OCI-LY1 (cell line): ENCODE results near the gene FARS2.
A peak's percentile ranks its signal among the peaks of the same experiment; 100 is the strongest.
"Not testable (repeated sequence)": the region's sequence is repeated elsewhere in the genome, so short reads cannot be mapped to it uniquely, and the experiment has no call there.

ENCODE experiments used
- H2AFZ ChIP-seq: fragments of 200-600 bp; sonication (generic), shearing (Covaris generic); 2 replicates; pipeline ENCODE4 v1.6.0; 2014; ENCODE audit warnings: antibody characterized with exemption, mild to moderate bottlenecking, low read length
- H3F3A ChIP-seq: fragments of 200-600 bp; sonication (generic), shearing (Covaris generic); 2 replicates; pipeline ENCODE4 v1.6.0; 2014; ENCODE audit warnings: mild to moderate bottlenecking, antibody characterized with exemption, low read length, moderate library complexity; ENCODE audit not compliant: insufficient read depth
- H3K27ac ChIP-seq: fragments of 200-600 bp; sonication (generic); 2 replicates; pipeline ENCODE4 v1.5.1; 2014; ENCODE audit warnings: low read length, mixed run types, mild to moderate bottlenecking, low read depth; ENCODE audit not compliant: poor library complexity, severe bottlenecking
- H3K27me3 ChIP-seq: fragments of 200-600 bp; sonication (generic); 2 replicates; pipeline ENCODE4 v1.6.0; 2014; ENCODE audit warnings: antibody characterized with exemption, mild to moderate bottlenecking, low read length, moderate library complexity; ENCODE audit not compliant: insufficient read depth
- H3K36me3 ChIP-seq: fragments of 200-600 bp; sonication (generic); 2 replicates; pipeline ENCODE4 v1.6.1; 2014; ENCODE audit warnings: mild to moderate bottlenecking, antibody characterized with exemption, low read length, moderate library complexity, mixed read lengths; ENCODE audit not compliant: insufficient read depth
- H3K4me1 ChIP-seq: fragments of 200-600 bp; sonication (generic); 2 replicates; pipeline ENCODE4 v1.5.1; 2014; ENCODE audit warnings: mild to moderate bottlenecking, low read length, moderate library complexity; ENCODE audit not compliant: insufficient read depth, severe bottlenecking
- H3K4me2 ChIP-seq: fragments of 200-600 bp; sonication (generic), shearing (Covaris generic); 2 replicates; pipeline ENCODE4 v1.6.1; 2014; ENCODE audit warnings: low read length
- H3K4me3 ChIP-seq: fragments of 200-600 bp; sonication (generic); 2 replicates; pipeline ENCODE4 v1.5.1; 2014; ENCODE audit warnings: low read length, low read depth, mild to moderate bottlenecking, mixed read lengths; ENCODE audit not compliant: poor library complexity, severe bottlenecking
- H3K79me2 ChIP-seq: fragments of 200-600 bp; shearing (Covaris generic); 2 replicates; pipeline ENCODE4 v1.6.1; 2016; ENCODE audit warnings: mixed run types, low read length, mixed read lengths; ENCODE audit not compliant: insufficient read depth
- H3K9ac ChIP-seq: fragments of 200-600 bp; sonication (generic), shearing (Covaris generic); 2 replicates; pipeline ENCODE4 v1.6.1; 2014; ENCODE audit warnings: mild to moderate bottlenecking, low read length, mixed read lengths
- H3K9me2 ChIP-seq: fragments of 200-600 bp; sonication (generic), shearing (Covaris generic); 2 replicates; pipeline ENCODE4 v1.6.1; 2014; ENCODE audit warnings: low read depth, mild to moderate bottlenecking, low read length, mixed read lengths
- H3K9me3 ChIP-seq: fragments of 200-600 bp; shearing (Covaris generic); 2 replicates; pipeline ENCODE4 v1.6.1; 2014; ENCODE audit warnings: low read length, mixed read lengths
- H4K20me1 ChIP-seq: fragments of 200-600 bp; sonication (generic), shearing (Covaris generic); 2 replicates; pipeline ENCODE4 v1.6.0; 2016; ENCODE audit warnings: mild to moderate bottlenecking, low read length; ENCODE audit not compliant: insufficient read depth
- CTCF ChIP-seq: fragments of 200-600 bp; sonication (generic), shearing (Covaris generic); IDR thresholded peaks from 2 replicates; pipeline ENCODE4 v1.5.1; 2017; ENCODE audit warnings: mild to moderate bottlenecking, antibody characterized with exemption, low read length, moderate library complexity, mixed read lengths
- EZH2 ChIP-seq: fragments of 200-600 bp; sonication (generic), shearing (Covaris generic); IDR thresholded peaks from 2 replicates; pipeline ENCODE4 v1.8.0; 2017; ENCODE audit warnings: borderline replicate concordance, mixed run types, mild to moderate bottlenecking, antibody characterized with exemption, low read length, moderate library complexity, mixed read lengths

The FARS2 gene

GRCh38 chr6:5563086-5563485 lies 301.8 kb downstream of the FARS2 start:
- TF ChIP-seq EZH2 = no peak
- no peak for TF ChIP-seq CTCF
- H3K27ac ChIP-seq = no peak overlapping the region
- no peak overlapping the region for H3K4me3 ChIP-seq
- no peaks in the 10 kb centered on the region for H4K20me1 ChIP-seq
- no peaks in the 10 kb centered on the region for H3K27me3 ChIP-seq
- no peaks in the 10 kb centered on the region for H3F3A ChIP-seq
- H2AFZ ChIP-seq = no peak overlapping the region
- no peaks in the 10 kb centered on the region for H3K79me2 ChIP-seq
- peaks cover 24% of the 10 kb centered on the region for H3K4me1 ChIP-seq
- H3K9me3 ChIP-seq = 0 out of 2 replicates have a peak, but pooled peaks cover 2% of the 10 kb centered on the region
- H3K9me2 ChIP-seq = no peaks in the 10 kb centered on the region
- no peak overlapping the region for H3K9ac ChIP-seq
- H3K4me2 ChIP-seq = no peak overlapping the region
- H3K36me3 ChIP-seq = no peaks in the 10 kb centered on the region

- H3K4me3 ChIP-seq, H3K9ac ChIP-seq, H2AFZ ChIP-seq, H4K20me1 ChIP-seq, H3K9me2 ChIP-seq, H3K79me2 ChIP-seq, H3K27ac ChIP-seq, H3K27me3 ChIP-seq, H3K36me3 ChIP-seq, H3K9me3 ChIP-seq, H3K4me2 ChIP-seq, H3F3A ChIP-seq: not testable (repeated sequence)
- H3K4me1 ChIP-seq = peaks cover 31% of the 10 kb centered on the region
Measured at GRCh38 chr6:5564746-5565145, 303.4 kb downstream of the FARS2 start.

- Histone ChIP-seq H3K4me1 (peaks cover 31% of the 10 kb centered on the region), H3K4me2 (peak overlapping the region; percentile 64; the same call in 1 of the 2 replicates), H3K27ac (peak overlapping the region; percentile 88)
Measured at GRCh38 chr6:5565971-5566370, 304.7 kb downstream of the FARS2 start.

More at GRCh38 chr6:5565971-5566370, 304.7 kb downstream of the FARS2 start:
- Histone ChIP-seq H3K27me3 (no peaks in the 10 kb centered on the region), H3K9ac (peak overlapping the region; percentile 58; the same call in 1 of the 2 replicates), H4K20me1 (no peaks in the 10 kb centered on the region), H2AFZ (no peak overlapping the region), H3F3A (no peaks in the 10 kb centered on the region), H3K36me3 (no peaks in the 10 kb centered on the region), H3K79me2 (no peaks in the 10 kb centered on the region), H3K9me3 (0 out of 2 replicates have a peak, but pooled peaks cover 2% of the 10 kb centered on the region), H3K4me3 (no peak overlapping the region), H3K9me2 (no peaks in the 10 kb centered on the region)
- TF ChIP-seq CTCF = no peak
- TF ChIP-seq EZH2 = no peak
